Neuronal stem cell (in vitro differentiated cells): ENCODE measurements around the gene PRRC2B.
"Not testable (repeated sequence)": the region's sequence is repeated elsewhere in the genome, so short reads cannot be mapped to it uniquely, and the experiment has no call there.

Source experiments
- DNase-seq: peaks from one replicate; pipeline ENCODE4 v3.0.0-alpha.2; 2013; ENCODE audit warnings: low spot score
- H2AFZ ChIP-seq: one replicate; pipeline ENCODE4 v1.6.1; 2013; ENCODE audit warnings: mild to moderate bottlenecking, low read length, inconsistent platforms
- H2AK5ac ChIP-seq: 2 replicates; pipeline ENCODE4 v1.6.1; 2013; ENCODE audit warnings: low read depth, mild to moderate bottlenecking, inconsistent platforms, low read length, moderate library complexity, mixed read lengths
- H2BK120ac ChIP-seq: 2 replicates; pipeline ENCODE4 v1.6.1; 2013; ENCODE audit warnings: low read depth, mild to moderate bottlenecking, inconsistent platforms, low read length, moderate library complexity, mixed read lengths
- H2BK12ac ChIP-seq: one replicate; pipeline ENCODE4 v1.6.1; 2013; ENCODE audit warnings: low read length, inconsistent platforms
- H2BK15ac ChIP-seq: 2 replicates; pipeline ENCODE4 v1.6.1; 2013; ENCODE audit warnings: mild to moderate bottlenecking, low read length, inconsistent platforms, mixed read lengths
- H2BK5ac ChIP-seq: one replicate; pipeline ENCODE4 v1.6.1; 2013; ENCODE audit warnings: inconsistent platforms, mild to moderate bottlenecking, low read length, moderate library complexity
- H3K14ac ChIP-seq: one replicate; pipeline ENCODE4 v1.6.1; 2013; ENCODE audit warnings: low read length, inconsistent platforms
- H3K18ac ChIP-seq: 2 replicates; pipeline ENCODE4 v1.6.1; 2013; ENCODE audit warnings: low read length, inconsistent platforms
- H3K23ac ChIP-seq: 2 replicates; pipeline ENCODE4 v1.6.1; 2013; ENCODE audit warnings: low read depth, mild to moderate bottlenecking, mixed read lengths, low read length, inconsistent platforms; ENCODE audit not compliant: poor library complexity
- H3K27ac ChIP-seq: replicated peaks from 3 replicates; pipeline ENCODE4 v1.5.1; 2013; ENCODE audit warnings: low read length, inconsistent platforms
- H3K27me3 ChIP-seq, 3 experiments: 2 replicates each; pipeline ENCODE4 v1.6.1; 2013; ENCODE audit warnings: low read length in 3 of 3, mild to moderate bottlenecking in 2 of 3, inconsistent platforms in 1 of 3, low read depth in 1 of 3, mixed read lengths in 1 of 3, moderate library complexity in 1 of 3; ENCODE audit not compliant: control insufficient read depth in 3 of 3, insufficient read depth in 3 of 3
- H3K36me3 ChIP-seq, 2 donors: replicated peaks in 1 of 2; 2 replicates each; pipeline ENCODE4 v1.6.1; 2013; ENCODE audit warnings: low read length in 2 of 2; ENCODE audit not compliant: control insufficient read depth in 2 of 2, insufficient read depth in 2 of 2
- H3K4ac ChIP-seq: 2 replicates; pipeline ENCODE4 v1.6.1; 2013; ENCODE audit warnings: inconsistent platforms, mild to moderate bottlenecking, low read length, moderate library complexity
- H3K4me1 ChIP-seq, 2 donors: 1 replicate in 1 of 2; 2 replicates in 1 of 2; pipeline ENCODE4 v1.6.1; 2013; ENCODE audit warnings: low read length in 2 of 2, low read depth in 1 of 2; ENCODE audit not compliant: control insufficient read depth in 2 of 2, insufficient read depth in 1 of 2
- H3K4me2 ChIP-seq: one replicate; pipeline ENCODE4 v1.6.1; 2013; ENCODE audit warnings: mild to moderate bottlenecking, low read length, inconsistent platforms; ENCODE audit not compliant: insufficient read depth, poor library complexity, severe bottlenecking
- H3K4me3 ChIP-seq, 2 donors: 2 replicates each; pipeline ENCODE4 v1.5.1; 2013; ENCODE audit warnings: low read length in 2 of 2, mild to moderate bottlenecking in 2 of 2, inconsistent platforms in 1 of 2, moderate library complexity in 1 of 2
- H3K79me1 ChIP-seq: one replicate; pipeline ENCODE4 v1.6.1; 2013; ENCODE audit warnings: low read depth, mild to moderate bottlenecking, inconsistent platforms, low read length, moderate library complexity
- H3K9ac ChIP-seq: one replicate; pipeline ENCODE4 v1.6.1; 2013; ENCODE audit warnings: mild to moderate bottlenecking, low read depth, low read length, inconsistent platforms; ENCODE audit not compliant: poor library complexity
- H3K9me3 ChIP-seq, 2 donors: replicated peaks in 1 of 2; 2 replicates each; pipeline versions ENCODE3 to v1.6.1; 2013; ENCODE audit warnings: low read length in 2 of 2, mild to moderate bottlenecking in 2 of 2, inconsistent platforms in 1 of 2, low read depth in 1 of 2, mixed read lengths in 1 of 2, moderate library complexity in 1 of 2; ENCODE audit not compliant: control insufficient read depth in 2 of 2, insufficient read depth in 1 of 2
- H4K8ac ChIP-seq: one replicate; pipeline ENCODE4 v1.6.1; 2013; ENCODE audit warnings: low read depth, mild to moderate bottlenecking, inconsistent platforms, low read length, moderate library complexity
- H4K91ac ChIP-seq: one replicate; pipeline ENCODE4 v1.6.1; 2013; ENCODE audit warnings: low read length, low read depth, mild to moderate bottlenecking, inconsistent platforms; ENCODE audit not compliant: poor library complexity
- WGBS, 2 donors: extraction: QIAGEN DNeasy Blood & Tissue Kit; methylation state at CpG; one replicate each; pipeline ENCODE4 v1.1.7; 2013; ENCODE audit warnings: missing lambda C conversion rate in 2 of 2, mixed read lengths in 1 of 2; ENCODE audit not compliant: insufficient read length in 2 of 2, insufficient replicate concordance in 1 of 2; ENCODE audit errors: extremely low coverage in 2 of 2; 5-methylcytosine and 5-hydroxymethylcytosine counted together

The PRRC2B gene

DNA sequence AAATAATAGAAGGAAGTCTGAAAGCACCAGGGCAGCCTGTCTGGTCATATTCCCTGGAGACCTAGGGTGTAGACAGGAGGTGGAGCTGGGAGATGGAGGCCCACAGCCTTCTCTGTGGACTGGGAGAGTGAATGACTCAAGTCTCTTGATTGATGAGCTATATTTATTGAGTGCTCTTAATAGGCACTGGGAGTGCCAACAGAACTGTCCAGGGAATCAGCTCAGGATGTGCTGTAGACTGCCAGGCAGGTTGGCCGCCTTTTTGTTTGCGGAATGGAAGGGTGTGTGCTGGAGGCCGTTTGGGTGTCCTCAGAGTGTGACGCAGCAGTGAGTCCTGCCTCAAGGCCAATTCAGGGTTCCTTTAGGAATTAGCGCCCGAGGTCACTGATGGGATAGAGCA lies 75.5 kb downstream of the PRRC2B start:
- H2BK5ac ChIP-seq, result no peak overlapping the region
- no peak overlapping the region for H2AFZ ChIP-seq
- H3K36me3 ChIP-seq, result peaks cover 68 to 96% of the 10 kb centered on the region in 2 donors
- H3K23ac ChIP-seq, result no peak overlapping the region
- H3K9ac ChIP-seq, result no peak overlapping the region
- no peak overlapping the region for H4K91ac ChIP-seq
- H3K4ac ChIP-seq, result no peak overlapping the region
- H3K9me3 ChIP-seq, result no peaks in the 10 kb centered on the region
- H3K4me3 ChIP-seq, result no peak overlapping the region
- DNase-seq, result no peak
- peaks cover 0 to 1% of the 10 kb centered on the region in 2 donors for H3K4me1 ChIP-seq
- H3K79me1 ChIP-seq, result peaks cover 9% of the 10 kb centered on the region
- H3K4me2 ChIP-seq, result no peak overlapping the region
- H3K27ac ChIP-seq, result no peak overlapping the region
- no peak overlapping the region for H2BK15ac ChIP-seq
- H3K14ac ChIP-seq, result no peak overlapping the region
- no peak overlapping the region for H4K8ac ChIP-seq
- H2BK120ac ChIP-seq, result no peak overlapping the region
- no peak overlapping the region for H2AK5ac ChIP-seq
- no peak overlapping the region for H2BK12ac ChIP-seq
- no CpG with 5 or more reads among the region's 6 CpGs for WGBS, 2 donors
- H3K27me3 ChIP-seq, result no peaks in the 10 kb centered on the region
- no peak overlapping the region for H3K18ac ChIP-seq

GRCh38 chr9:131469951-131470350 lies 76.1 kb downstream of the PRRC2B start:
- no peak overlapping the region for H3K23ac ChIP-seq
- WGBS, 2 donors, result no CpG with 5 or more reads among the region's 16 CpGs
- no peak overlapping the region for H3K27ac ChIP-seq
- H2BK5ac ChIP-seq, result no peak overlapping the region
- no peak overlapping the region for H3K9ac ChIP-seq
- DNase-seq, result no peak
- no peaks in the 10 kb centered on the region for H3K27me3 ChIP-seq
- H4K91ac ChIP-seq, result no peak overlapping the region
- H3K18ac ChIP-seq, result no peak overlapping the region
- no peak overlapping the region for H2AK5ac ChIP-seq
- H3K79me1 ChIP-seq, result peaks cover 9% of the 10 kb centered on the region
- no peak overlapping the region for H2BK120ac ChIP-seq
- no peak overlapping the region for H2BK15ac ChIP-seq
- H3K4me1 ChIP-seq, result peaks cover 0 to 1% of the 10 kb centered on the region in 2 donors
- no peak overlapping the region for H3K14ac ChIP-seq
- H2BK12ac ChIP-seq, result no peak overlapping the region
- no peak overlapping the region for H2AFZ ChIP-seq
- no peak overlapping the region for H3K4ac ChIP-seq
- H3K36me3 ChIP-seq, result peaks cover 68 to 96% of the 10 kb centered on the region in 2 donors
- no peaks in the 10 kb centered on the region for H3K9me3 ChIP-seq
- H3K4me2 ChIP-seq, result no peak overlapping the region
- no peak overlapping the region for H3K4me3 ChIP-seq
- no peak overlapping the region for H4K8ac ChIP-seq

GRCh38 chr9:131470581-131470991 lies 76.7 kb downstream of the PRRC2B start:
- Histone ChIP-seq H3K14ac (no peak overlapping the region), H3K27me3 (no peaks in the 10 kb centered on the region), H3K9ac (no peak overlapping the region), H3K4me3 (no peak overlapping the region), H3K36me3 (peaks cover 69 to 96% of the 10 kb centered on the region in 2 donors), H2BK5ac (no peak overlapping the region), H3K79me1 (peaks cover 9% of the 10 kb centered on the region), H3K18ac (no peak overlapping the region), H4K8ac (no peak overlapping the region), H4K91ac (no peak overlapping the region), H3K27ac (no peak overlapping the region), H3K23ac (no peak overlapping the region), H2BK12ac (no peak overlapping the region), H3K4ac (no peak overlapping the region), H3K4me2 (no peak overlapping the region), H3K9me3 (no peaks in the 10 kb centered on the region), H2AK5ac (no peak overlapping the region), H2BK120ac (no peak overlapping the region), H2BK15ac (no peak overlapping the region), H2AFZ (no peak overlapping the region), H3K4me1 (peaks cover 0 to 1% of the 10 kb centered on the region in 2 donors)
- WGBS, 2 donors, result no CpG with 5 or more reads among the region's 12 CpGs
- no peak for DNase-seq

- H3K9me3 ChIP-seq, H3K27ac ChIP-seq, H3K18ac ChIP-seq, H4K8ac ChIP-seq, H3K4me1 ChIP-seq, H2AFZ ChIP-seq, H2BK120ac ChIP-seq, H2AK5ac ChIP-seq, H3K23ac ChIP-seq, H4K91ac ChIP-seq, H3K27me3 ChIP-seq, H3K14ac ChIP-seq, H2BK5ac ChIP-seq, H3K9ac ChIP-seq, H2BK12ac ChIP-seq, H3K4me2 ChIP-seq, H2BK15ac ChIP-seq, H3K4me3 ChIP-seq, DNase-seq, H3K4ac ChIP-seq: not testable (repeated sequence)
- WGBS, 2 donors, result no CpG with 5 or more reads among the region's 5 CpGs
- peaks cover 11% of the 10 kb centered on the region for H3K79me1 ChIP-seq
- peaks cover 77 to 98% of the 10 kb centered on the region in 2 donors for H3K36me3 ChIP-seq
Observed at GRCh38 chr9:131472085-131472484, 78.2 kb downstream of the PRRC2B start.
